ENCODE results near the gene DPEP2.

- TF ChIP-seq POLR2A (IDR thresholded peaks at IDR 0.05) (peak in 1 of 2 donors; percentile 36), CTCF (IDR thresholded peaks at IDR 0.05) (peak in 1 of 12 donors; percentile 8)
Observed at GRCh38 chr16:67943619-67944504, 55.4 kb downstream of the DPEP2 start, which contains the start of gene LCAT.
